SK-N-SH (cell line): ENCODE results near the gene FBXW11.

Experiments
- EZH2phosphoT487 ChIP-seq: fragments of 200-600 bp; sonication (generic); IDR thresholded peaks from 2 replicates; pipeline ENCODE4 v1.6.1; 2017; ENCODE audit warnings: low read depth, mixed run types, mild to moderate bottlenecking, antibody characterized with exemption, moderate library complexity, borderline replicate concordance
- FOXJ3 ChIP-seq: sonication (generic); formaldehyde crosslinking; IDR thresholded peaks from 2 replicates; pipeline ENCODE4 v1.5.1; 2020; ENCODE audit warnings: mild to moderate bottlenecking, missing genetic modification reagents
- MXI1 ChIP-seq: IDR thresholded peaks from 2 replicates; pipeline ENCODE4 v1.6.1; 2012; ENCODE audit warnings: mild to moderate bottlenecking, low read depth, low read length, improper control_type of control experiment
- NRF1 ChIP-seq: IDR thresholded peaks from 2 replicates; pipeline ENCODE4 v1.6.1; 2012; ENCODE audit warnings: low read depth, mild to moderate bottlenecking, low read length
- RCOR1 ChIP-seq: fragments of 150-350 bp; IDR thresholded peaks from 2 replicates; pipeline ENCODE4 v1.6.1; 2017; ENCODE audit warnings: antibody characterized with exemption, low read length
- YY1 ChIP-seq: IDR thresholded peaks from 2 replicates; pipeline ENCODE4 v1.4.0; 2012; ENCODE audit warnings: low read depth, mild to moderate bottlenecking
- TF ChIP-seq, protein P1 (sequence below): fragments of 200-600 bp; sonication (generic); IDR thresholded peaks from 2 replicates; pipeline ENCODE4 v1.6.1; 2017; ENCODE audit warnings: antibody characterized with exemption, mild to moderate bottlenecking, moderate library complexity
- TF ChIP-seq, protein P2 (sequence below): IDR thresholded peaks from 2 replicates; pipeline ENCODE4 v1.6.1; 2012; ENCODE audit warnings: mild to moderate bottlenecking, low read depth, low read length, moderate library complexity

DNA sequence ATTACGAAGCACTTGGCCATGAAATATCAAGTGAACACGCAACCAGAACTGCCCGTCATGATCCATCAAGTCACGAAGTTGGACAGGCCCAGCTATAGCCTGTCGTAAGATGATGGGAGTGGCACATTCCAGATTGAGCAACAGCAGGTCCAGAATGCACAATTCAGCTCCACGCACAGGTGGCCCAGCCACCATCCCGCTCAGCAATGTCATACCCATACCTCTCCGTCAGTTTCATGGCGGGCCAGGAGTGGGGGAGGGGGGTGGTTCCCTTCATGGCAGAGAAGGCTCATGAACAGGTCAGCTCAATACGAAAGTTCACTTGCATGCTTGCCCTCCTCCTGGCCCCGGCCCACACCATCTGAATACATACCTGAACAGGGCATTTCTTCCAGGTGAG lies 185.9 kb downstream of the FBXW11 start:
- no peak for TF ChIP-seq NRF1
- TF ChIP-seq FOXJ3 (CRISPR knock-in tag): no peak
- TF ChIP-seq YY1: no peak
- TF ChIP-seq, protein P1, sequence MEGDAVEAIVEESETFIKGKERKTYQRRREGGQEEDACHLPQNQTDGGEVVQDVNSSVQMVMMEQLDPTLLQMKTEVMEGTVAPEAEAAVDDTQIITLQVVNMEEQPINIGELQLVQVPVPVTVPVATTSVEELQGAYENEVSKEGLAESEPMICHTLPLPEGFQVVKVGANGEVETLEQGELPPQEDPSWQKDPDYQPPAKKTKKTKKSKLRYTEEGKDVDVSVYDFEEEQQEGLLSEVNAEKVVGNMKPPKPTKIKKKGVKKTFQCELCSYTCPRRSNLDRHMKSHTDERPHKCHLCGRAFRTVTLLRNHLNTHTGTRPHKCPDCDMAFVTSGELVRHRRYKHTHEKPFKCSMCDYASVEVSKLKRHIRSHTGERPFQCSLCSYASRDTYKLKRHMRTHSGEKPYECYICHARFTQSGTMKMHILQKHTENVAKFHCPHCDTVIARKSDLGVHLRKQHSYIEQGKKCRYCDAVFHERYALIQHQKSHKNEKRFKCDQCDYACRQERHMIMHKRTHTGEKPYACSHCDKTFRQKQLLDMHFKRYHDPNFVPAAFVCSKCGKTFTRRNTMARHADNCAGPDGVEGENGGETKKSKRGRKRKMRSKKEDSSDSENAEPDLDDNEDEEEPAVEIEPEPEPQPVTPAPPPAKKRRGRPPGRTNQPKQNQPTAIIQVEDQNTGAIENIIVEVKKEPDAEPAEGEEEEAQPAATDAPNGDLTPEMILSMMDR: no peak
- no peak for TF ChIP-seq RCOR1
- no peak for TF ChIP-seq MXI1
- no peak for TF ChIP-seq EZH2phosphoT487
- TF ChIP-seq, protein P2, sequence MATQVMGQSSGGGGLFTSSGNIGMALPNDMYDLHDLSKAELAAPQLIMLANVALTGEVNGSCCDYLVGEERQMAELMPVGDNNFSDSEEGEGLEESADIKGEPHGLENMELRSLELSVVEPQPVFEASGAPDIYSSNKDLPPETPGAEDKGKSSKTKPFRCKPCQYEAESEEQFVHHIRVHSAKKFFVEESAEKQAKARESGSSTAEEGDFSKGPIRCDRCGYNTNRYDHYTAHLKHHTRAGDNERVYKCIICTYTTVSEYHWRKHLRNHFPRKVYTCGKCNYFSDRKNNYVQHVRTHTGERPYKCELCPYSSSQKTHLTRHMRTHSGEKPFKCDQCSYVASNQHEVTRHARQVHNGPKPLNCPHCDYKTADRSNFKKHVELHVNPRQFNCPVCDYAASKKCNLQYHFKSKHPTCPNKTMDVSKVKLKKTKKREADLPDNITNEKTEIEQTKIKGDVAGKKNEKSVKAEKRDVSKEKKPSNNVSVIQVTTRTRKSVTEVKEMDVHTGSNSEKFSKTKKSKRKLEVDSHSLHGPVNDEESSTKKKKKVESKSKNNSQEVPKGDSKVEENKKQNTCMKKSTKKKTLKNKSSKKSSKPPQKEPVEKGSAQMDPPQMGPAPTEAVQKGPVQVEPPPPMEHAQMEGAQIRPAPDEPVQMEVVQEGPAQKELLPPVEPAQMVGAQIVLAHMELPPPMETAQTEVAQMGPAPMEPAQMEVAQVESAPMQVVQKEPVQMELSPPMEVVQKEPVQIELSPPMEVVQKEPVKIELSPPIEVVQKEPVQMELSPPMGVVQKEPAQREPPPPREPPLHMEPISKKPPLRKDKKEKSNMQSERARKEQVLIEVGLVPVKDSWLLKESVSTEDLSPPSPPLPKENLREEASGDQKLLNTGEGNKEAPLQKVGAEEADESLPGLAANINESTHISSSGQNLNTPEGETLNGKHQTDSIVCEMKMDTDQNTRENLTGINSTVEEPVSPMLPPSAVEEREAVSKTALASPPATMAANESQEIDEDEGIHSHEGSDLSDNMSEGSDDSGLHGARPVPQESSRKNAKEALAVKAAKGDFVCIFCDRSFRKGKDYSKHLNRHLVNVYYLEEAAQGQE: no peak
